HG02571 (cell line): ENCODE results near the gene L1CAM.
"Not testable (repeated sequence)": the region's sequence is repeated elsewhere in the genome, so short reads cannot be mapped to it uniquely, and the experiment has no call there.

Source experiments
- ATAC-seq: cut with Tn5 transposase; IDR thresholded peaks from one replicate; pipeline ENCODE4 v1.9.1; 2021; ENCODE audit warnings: mild to moderate bottlenecking, moderate library complexity; ENCODE audit not compliant: unreplicated experiment

L1CAM gene

GRCh38 chrX:153832728-153833127 is 53.2 kb downstream of the L1CAM start:
- no peak for ATAC-seq

- ATAC-seq = no peak
These were observed 54.4 kb downstream of the L1CAM start for GRCh38 chrX:153831429-153832150.

GRCh38 chrX:153830640-153831428 is 55.1 kb downstream of the L1CAM start:
- ATAC-seq = no peak

- ATAC-seq = no peak
These were observed 56.0 kb downstream of the L1CAM start, which contains the start of gene PDZD4 for GRCh38 chrX:153829799-153830639. Gene PDZD4, minus strand, starts transcription at chrX:153830544. Its CDS starts 246 bp downstream, at chrX:153830298.

- no peak for ATAC-seq
These were observed 56.5 kb downstream of the L1CAM start for GRCh38 chrX:153829549-153829798.

- no peak for ATAC-seq
These were observed 57.0 kb downstream of the L1CAM start for GRCh38 chrX:153828723-153829548.

- no peak for ATAC-seq
These were observed 57.7 kb downstream of the L1CAM start for GRCh38 chrX:153828308-153828707.

- no peak for ATAC-seq
These were observed 58.1 kb downstream of the L1CAM start for GRCh38 chrX:153827903-153828302.

GRCh38 chrX:153827016-153827415 is 59.0 kb downstream of the L1CAM start:
- no peak for ATAC-seq

GRCh38 chrX:153825042-153825441 is 60.9 kb downstream of the L1CAM start:
- no peak for ATAC-seq

- no peak for ATAC-seq
These were observed 61.6 kb downstream of the L1CAM start for GRCh38 chrX:153824348-153824747.

- ATAC-seq = no peak
These were observed 64.9 kb downstream of the L1CAM start for GRCh38 chrX:153821066-153821465.

- no peak for ATAC-seq
These were observed 65.4 kb downstream of the L1CAM start for GRCh38 chrX:153820601-153821000.

GRCh38 chrX:153819384-153820040 is 66.5 kb downstream of the L1CAM start:
- no peak for ATAC-seq

- no peak for ATAC-seq
These were observed 67.2 kb downstream of the L1CAM start for GRCh38 chrX:153818571-153819383.

- ATAC-seq = not testable (repeated sequence)
These were observed 67.9 kb downstream of the L1CAM start for GRCh38 chrX:153818064-153818463.

- no peak for ATAC-seq
These were observed 68.9 kb downstream of the L1CAM start for GRCh38 chrX:153816831-153817690.

GRCh38 chrX:153814591-153815315 is 71.2 kb downstream of the L1CAM start:
- no peak for ATAC-seq
